Activated naive CD8-positive, alpha-beta T cell treated with anti-CD3 and anti-CD28 coated beads, Interleukin-2, amount 50 U/mL, for 16 hours (primary cell): ENCODE measurements around the gene INAFM2.

Experiments used
- DNase-seq: peaks from one replicate; pipeline ENCODE4 v3.0.0-alpha.2; 2020; ENCODE audit warnings: low read depth, low spot score

Gene INAFM2

GRCh38 chr15:40323239-40323952 lies at the start of gene INAFM2:
Gene INAFM2, plus strand, starts transcription at chr15:40323692. Its CDS starts 364 bp downstream, at chr15:40324056.
- DNase-seq = peak; percentile 83

- DNase-seq = peak; percentile 74
These were observed 48.9 kb upstream of the INAFM2 start for GRCh38 chr15:40274350-40275274.

- no peak for DNase-seq
These were observed 48.0 kb upstream of the INAFM2 start for GRCh38 chr15:40275523-40275922.

GRCh38 chr15:40275954-40276353 lies 47.5 kb upstream of the INAFM2 start:
- no peak for DNase-seq

- no peak for DNase-seq
These were observed 46.6 kb upstream of the INAFM2 start for GRCh38 chr15:40276927-40277326.

GRCh38 chr15:40277471-40277870 lies 46.0 kb upstream of the INAFM2 start:
- DNase-seq = no peak

- DNase-seq = no peak
These were observed 45.5 kb upstream of the INAFM2 start for GRCh38 chr15:40278026-40278425.

GRCh38 chr15:40279437-40280141 lies 43.9 kb upstream of the INAFM2 start:
- DNase-seq = peak; percentile 42

GRCh38 chr15:40280260-40281056 lies 43.0 kb upstream of the INAFM2 start:
- DNase-seq = no peak

GRCh38 chr15:40281057-40281800 lies 42.3 kb upstream of the INAFM2 start:
- DNase-seq = no peak

GRCh38 chr15:40281801-40282146 lies 41.7 kb upstream of the INAFM2 start:
- no peak for DNase-seq

GRCh38 chr15:40282147-40282868 lies 41.2 kb upstream of the INAFM2 start:
- DNase-seq = peak; percentile 9

GRCh38 chr15:40282869-40283614 lies 40.5 kb upstream of the INAFM2 start, which contains the start of gene ANKRD63:
Gene ANKRD63, minus strand, starts transcription at chr15:40283064. Its CDS starts 478 bp downstream, at chr15:40282586.
- no peak for DNase-seq

GRCh38 chr15:40283615-40284300 lies 39.7 kb upstream of the INAFM2 start:
- DNase-seq = no peak

GRCh38 chr15:40285151-40285550 lies 38.3 kb upstream of the INAFM2 start:
- no peak for DNase-seq

- DNase-seq = no peak
These were observed 37.9 kb upstream of the INAFM2 start for GRCh38 chr15:40285554-40286011.

GRCh38 chr15:40286061-40286532 lies 37.4 kb upstream of the INAFM2 start:
- no peak for DNase-seq

- DNase-seq = no peak
These were observed 36.7 kb upstream of the INAFM2 start for GRCh38 chr15:40286794-40287193.
